ENCODE results near the gene PTRHD1. TPM values are rescaled to one million over a fixed set of nuclear protein-coding genes. Genes with fewer than 3 reads are reported as not detected.

Gene PTRHD1
- total RNA-seq, 1 donor from 2014 or later: 25.2 TPM

DNA sequence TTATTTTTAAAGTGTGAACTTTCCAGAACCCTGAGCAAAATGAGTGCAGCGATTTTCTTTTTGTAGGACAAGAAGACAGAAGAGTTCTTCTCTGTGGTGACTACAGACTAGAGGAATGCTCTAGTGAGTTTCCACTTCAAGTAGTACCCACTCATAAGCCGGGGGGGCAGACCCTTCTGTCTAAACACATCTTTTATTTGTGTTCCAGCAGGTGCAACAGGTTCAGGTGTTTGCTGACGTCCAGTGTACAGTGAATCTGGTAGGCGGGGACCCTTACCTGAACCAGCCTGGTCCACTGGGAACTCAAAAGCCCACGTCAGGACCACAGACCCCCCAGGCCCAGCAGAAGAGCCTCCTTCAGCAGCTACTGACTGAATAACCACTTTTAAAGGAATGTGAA lies 25.2 kb downstream of the PTRHD1 start:
- peaks cover 8% of the 10 kb centered on the region for H3K9me3 Mint-ChIP-seq (ENCODE audit: unreplicated experiment)
- peaks cover 5% of the 10 kb centered on the region for H3K27me3 Mint-ChIP-seq (ENCODE audit: unreplicated experiment)
- DNase-seq: no peak
- H3K36me3 Mint-ChIP-seq (ENCODE audit: unreplicated experiment): peaks cover 4% of the 10 kb centered on the region
- H3K27ac Mint-ChIP-seq (ENCODE audit: unreplicated experiment): no peak overlapping the region
- no peak overlapping the region for H3K4me3 Mint-ChIP-seq (ENCODE audit: unreplicated experiment)
- H3K4me1 Mint-ChIP-seq (ENCODE audit: low read depth, unreplicated experiment): no peaks in the 10 kb centered on the region
- TF ChIP-seq, protein P1, sequence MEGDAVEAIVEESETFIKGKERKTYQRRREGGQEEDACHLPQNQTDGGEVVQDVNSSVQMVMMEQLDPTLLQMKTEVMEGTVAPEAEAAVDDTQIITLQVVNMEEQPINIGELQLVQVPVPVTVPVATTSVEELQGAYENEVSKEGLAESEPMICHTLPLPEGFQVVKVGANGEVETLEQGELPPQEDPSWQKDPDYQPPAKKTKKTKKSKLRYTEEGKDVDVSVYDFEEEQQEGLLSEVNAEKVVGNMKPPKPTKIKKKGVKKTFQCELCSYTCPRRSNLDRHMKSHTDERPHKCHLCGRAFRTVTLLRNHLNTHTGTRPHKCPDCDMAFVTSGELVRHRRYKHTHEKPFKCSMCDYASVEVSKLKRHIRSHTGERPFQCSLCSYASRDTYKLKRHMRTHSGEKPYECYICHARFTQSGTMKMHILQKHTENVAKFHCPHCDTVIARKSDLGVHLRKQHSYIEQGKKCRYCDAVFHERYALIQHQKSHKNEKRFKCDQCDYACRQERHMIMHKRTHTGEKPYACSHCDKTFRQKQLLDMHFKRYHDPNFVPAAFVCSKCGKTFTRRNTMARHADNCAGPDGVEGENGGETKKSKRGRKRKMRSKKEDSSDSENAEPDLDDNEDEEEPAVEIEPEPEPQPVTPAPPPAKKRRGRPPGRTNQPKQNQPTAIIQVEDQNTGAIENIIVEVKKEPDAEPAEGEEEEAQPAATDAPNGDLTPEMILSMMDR (IDR thresholded peaks at IDR 0.05; ENCODE audit: partially characterized antibody, unreplicated experiment): no peak

DNA sequence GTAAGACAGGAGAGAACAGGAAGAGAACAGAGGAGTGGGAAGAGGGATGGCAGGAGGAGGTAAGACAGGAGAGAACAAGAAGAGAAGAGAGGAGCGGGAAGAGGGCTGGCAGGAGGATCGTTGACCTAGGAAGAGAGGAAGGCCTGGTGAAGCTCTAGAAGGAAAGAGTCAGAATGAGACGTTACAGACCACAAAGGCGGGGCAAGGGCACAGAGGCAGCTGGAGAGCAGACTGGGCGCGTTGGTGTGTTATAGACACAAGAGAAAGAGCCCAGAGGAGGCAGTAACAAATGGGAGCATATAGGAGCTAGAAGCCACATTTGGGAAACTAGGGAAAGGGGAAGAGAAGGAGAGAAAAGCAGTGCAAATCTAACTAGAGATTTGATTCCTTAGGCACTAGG lies 26.6 kb downstream of the PTRHD1 start:
- H3K27ac Mint-ChIP-seq (ENCODE audit: unreplicated experiment): no peak overlapping the region
- H3K27me3 Mint-ChIP-seq (ENCODE audit: unreplicated experiment): peaks cover 5% of the 10 kb centered on the region
- peaks cover 9% of the 10 kb centered on the region for H3K9me3 Mint-ChIP-seq (ENCODE audit: unreplicated experiment)
- DNase-seq: no peak
- H3K4me1 Mint-ChIP-seq (ENCODE audit: low read depth, unreplicated experiment): no peaks in the 10 kb centered on the region
- TF ChIP-seq, protein P1 (IDR thresholded peaks at IDR 0.05; ENCODE audit: partially characterized antibody, unreplicated experiment): no peak
- H3K4me3 Mint-ChIP-seq (ENCODE audit: unreplicated experiment): peak overlapping the region; percentile 5
- H3K36me3 Mint-ChIP-seq (ENCODE audit: unreplicated experiment): peaks cover 4% of the 10 kb centered on the region

DNA sequence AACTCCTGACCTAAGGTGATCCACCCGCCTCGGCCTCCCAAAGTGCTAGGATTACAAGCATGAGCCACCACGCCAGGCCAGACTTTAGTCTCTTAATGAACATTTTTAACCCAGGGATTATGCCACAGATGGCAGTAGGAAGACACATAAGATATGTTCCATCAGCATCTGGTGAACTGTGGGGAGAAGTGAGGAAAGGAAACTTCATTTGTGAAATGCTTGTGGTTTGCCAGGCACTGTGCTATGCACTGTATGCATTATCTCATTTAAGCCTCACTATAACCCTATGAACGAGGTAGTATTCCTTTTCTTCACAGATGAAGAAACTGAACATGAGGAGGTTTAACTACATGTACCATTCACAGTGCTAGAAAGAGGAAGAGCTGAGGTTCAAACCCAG lies 29.3 kb downstream of the PTRHD1 start:
- no peak overlapping the region for H3K27ac Mint-ChIP-seq (ENCODE audit: unreplicated experiment)
- no peak for DNase-seq
- TF ChIP-seq, protein P1 (IDR thresholded peaks at IDR 0.05; ENCODE audit: partially characterized antibody, unreplicated experiment): no peak
- H3K27me3 Mint-ChIP-seq (ENCODE audit: unreplicated experiment): peaks cover 3% of the 10 kb centered on the region
- no peak overlapping the region for H3K4me3 Mint-ChIP-seq (ENCODE audit: unreplicated experiment)
- peaks cover 7% of the 10 kb centered on the region for H3K9me3 Mint-ChIP-seq (ENCODE audit: unreplicated experiment)
- H3K4me1 Mint-ChIP-seq (ENCODE audit: low read depth, unreplicated experiment): no peaks in the 10 kb centered on the region
- peaks cover 4% of the 10 kb centered on the region for H3K36me3 Mint-ChIP-seq (ENCODE audit: unreplicated experiment)

DNA sequence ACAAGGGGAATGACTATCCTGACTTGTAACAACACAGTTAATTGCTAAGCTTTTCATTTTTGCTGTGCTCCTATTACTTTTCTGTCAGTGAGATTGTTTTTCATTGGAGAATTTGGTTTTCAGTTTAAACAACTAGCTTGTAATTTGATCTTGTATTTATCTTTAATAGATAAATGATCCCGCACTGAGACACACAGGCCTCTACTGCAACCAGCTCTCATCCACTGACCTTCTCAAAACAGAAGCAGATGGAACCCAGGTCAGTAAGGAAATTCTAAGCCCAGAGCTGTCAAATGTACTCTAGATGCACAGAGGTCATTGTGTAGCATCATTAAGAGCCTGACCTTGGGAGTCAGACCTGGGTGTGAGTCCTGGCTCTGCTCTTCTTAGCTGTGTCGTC lies 30.7 kb downstream of the PTRHD1 start:
- no peak for DNase-seq
- Mint-ChIP-seq H3K36me3 (ENCODE audit: unreplicated experiment) (peaks cover 4% of the 10 kb centered on the region), H3K9me3 (ENCODE audit: unreplicated experiment) (peaks cover 7% of the 10 kb centered on the region), H3K27me3 (ENCODE audit: unreplicated experiment) (peaks cover 3% of the 10 kb centered on the region), H3K4me3 (ENCODE audit: unreplicated experiment) (no peak overlapping the region), H3K4me1 (ENCODE audit: low read depth, unreplicated experiment) (no peaks in the 10 kb centered on the region), H3K27ac (ENCODE audit: unreplicated experiment) (no peak overlapping the region)
- TF ChIP-seq, protein P1 (IDR thresholded peaks at IDR 0.05; ENCODE audit: partially characterized antibody, unreplicated experiment): no peak

DNA sequence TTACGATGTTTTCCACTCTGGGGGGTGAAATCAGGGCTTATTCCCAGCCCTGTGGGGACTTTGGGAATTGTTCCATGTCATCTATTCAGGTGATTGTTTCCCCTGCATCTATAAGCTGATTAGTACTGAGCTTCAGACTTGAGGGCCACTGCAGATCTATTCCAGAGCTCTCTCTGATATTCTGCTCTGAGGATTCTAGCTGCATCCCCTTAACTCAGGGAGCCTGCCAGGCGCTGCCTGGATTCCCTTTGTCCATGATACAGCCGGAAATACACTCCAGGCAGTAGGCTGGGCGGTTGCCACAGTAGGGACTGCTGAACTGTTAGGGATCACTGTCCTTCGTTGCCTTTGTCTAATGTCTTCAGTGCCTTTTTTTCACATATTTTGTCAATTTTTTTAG lies 31.3 kb downstream of the PTRHD1 start:
- Mint-ChIP-seq H3K36me3 (ENCODE audit: unreplicated experiment) (peaks cover 4% of the 10 kb centered on the region), H3K9me3 (ENCODE audit: unreplicated experiment) (peaks cover 7% of the 10 kb centered on the region), H3K27me3 (ENCODE audit: unreplicated experiment) (peaks cover 3% of the 10 kb centered on the region), H3K4me3 (ENCODE audit: unreplicated experiment) (no peak overlapping the region), H3K4me1 (ENCODE audit: low read depth, unreplicated experiment) (no peaks in the 10 kb centered on the region), H3K27ac (ENCODE audit: unreplicated experiment) (no peak overlapping the region)
- TF ChIP-seq, protein P1 (IDR thresholded peaks at IDR 0.05; ENCODE audit: partially characterized antibody, unreplicated experiment): no peak
- no peak for DNase-seq

Measured in glutamatergic neuron (in vitro differentiated cells).